DOHH2 (cell line): Measurements from ENCODE around the gene CPLX1.
A peak's percentile ranks its signal among the peaks of the same experiment; 100 is the strongest.

Experiments used
- H3F3A ChIP-seq: fragments of 200-600 bp; sonication (generic), shearing (Covaris generic); 2 replicates; pipeline ENCODE4 v1.6.0; 2016; ENCODE audit warnings: antibody characterized with exemption, mild to moderate bottlenecking; ENCODE audit not compliant: control insufficient read depth, insufficient read depth
- H3K27ac ChIP-seq: fragments of 200-600 bp; sonication (generic); 2 replicates; pipeline ENCODE4 v1.5.1; 2014; ENCODE audit warnings: low read depth, mild to moderate bottlenecking, low read length, moderate library complexity
- H3K27me3 ChIP-seq: fragments of 200-600 bp; sonication (generic); 2 replicates; pipeline ENCODE4 v1.6.1; 2014; ENCODE audit warnings: mild to moderate bottlenecking, low read length, mixed read lengths; ENCODE audit not compliant: control insufficient read depth
- H3K36me3 ChIP-seq: fragments of 200-600 bp; sonication (generic); 2 replicates; pipeline ENCODE4 v1.6.1; 2014; ENCODE audit warnings: mild to moderate bottlenecking, low read length, moderate library complexity, mixed read lengths; ENCODE audit not compliant: control insufficient read depth
- H3K4me1 ChIP-seq: fragments of 200-600 bp; sonication (generic); 2 replicates; pipeline ENCODE4 v1.6.1; 2014; ENCODE audit warnings: mild to moderate bottlenecking, low read length, mixed read lengths; ENCODE audit not compliant: control insufficient read depth
- H3K4me2 ChIP-seq: fragments of 200-600 bp; sonication (generic); 2 replicates; pipeline ENCODE4 v1.6.0; 2014; ENCODE audit warnings: mild to moderate bottlenecking, low read length, moderate library complexity
- H3K4me3 ChIP-seq: fragments of 200-600 bp; sonication (generic); 2 replicates; pipeline ENCODE4 v1.5.1; 2014; ENCODE audit warnings: mild to moderate bottlenecking, low read length, mixed read lengths
- H3K79me2 ChIP-seq: fragments of 200-600 bp; sonication (generic); 2 replicates; pipeline ENCODE4 v1.6.1; 2014; ENCODE audit warnings: mild to moderate bottlenecking, low read length, mixed read lengths; ENCODE audit not compliant: control insufficient read depth
- H3K9me2 ChIP-seq: fragments of 200-600 bp; sonication (generic); replicated peaks from 2 replicates; pipeline ENCODE4 v1.6.1; 2014; ENCODE audit warnings: mild to moderate bottlenecking, low read length, mixed read lengths; ENCODE audit not compliant: control insufficient read depth
- H3K9me3 ChIP-seq: fragments of 200-600 bp; sonication (generic); 2 replicates; pipeline ENCODE4 v1.6.1; 2014; ENCODE audit warnings: antibody characterized with exemption, low read length, mixed read lengths; ENCODE audit not compliant: control insufficient read depth, insufficient read depth
- H4K20me1 ChIP-seq: fragments of 200-600 bp; sonication (generic); 2 replicates; pipeline ENCODE4 v1.6.0; 2014; ENCODE audit warnings: low read depth, mild to moderate bottlenecking, antibody characterized with exemption, low read length, moderate library complexity; ENCODE audit not compliant: control insufficient read depth, insufficient read depth
- EZH2phosphoT487 ChIP-seq: fragments of 200-600 bp; sonication (generic); IDR thresholded peaks from 2 replicates; pipeline ENCODE4 v1.6.1; 2017; ENCODE audit warnings: borderline replicate concordance, mild to moderate bottlenecking, antibody characterized with exemption, low read length, moderate library complexity, mixed read lengths
- TF ChIP-seq, protein P1 (sequence below): fragments of 200-600 bp; sonication (generic); IDR thresholded peaks from one replicate; pipeline ENCODE4 v1.5.1; 2014; ENCODE audit warnings: antibody characterized with exemption, mild to moderate bottlenecking, low read depth, low read length; ENCODE audit not compliant: poor library complexity, severe bottlenecking

The CPLX1 gene

GRCh38 chr4:793941-794621 is 31.8 kb downstream of the CPLX1 start:
- Histone ChIP-seq H3K9me3 (no peaks in the 10 kb centered on the region), H3K9me2 (no peaks in the 10 kb centered on the region), H3K4me3 (peak overlapping the region; percentile 76), H4K20me1 (no peaks in the 10 kb centered on the region), H3F3A (peaks cover 38% of the 10 kb centered on the region), H3K79me2 (0 out of 2 replicates have a peak, but pooled peaks cover 2% of the 10 kb centered on the region), H3K36me3 (no peaks in the 10 kb centered on the region), H3K27ac (peak overlapping the region; percentile 97), H3K4me2 (peak overlapping the region; percentile 96), H3K4me1 (peaks cover 78% of the 10 kb centered on the region), H3K27me3 (no peaks in the 10 kb centered on the region)
- TF ChIP-seq, protein P1, sequence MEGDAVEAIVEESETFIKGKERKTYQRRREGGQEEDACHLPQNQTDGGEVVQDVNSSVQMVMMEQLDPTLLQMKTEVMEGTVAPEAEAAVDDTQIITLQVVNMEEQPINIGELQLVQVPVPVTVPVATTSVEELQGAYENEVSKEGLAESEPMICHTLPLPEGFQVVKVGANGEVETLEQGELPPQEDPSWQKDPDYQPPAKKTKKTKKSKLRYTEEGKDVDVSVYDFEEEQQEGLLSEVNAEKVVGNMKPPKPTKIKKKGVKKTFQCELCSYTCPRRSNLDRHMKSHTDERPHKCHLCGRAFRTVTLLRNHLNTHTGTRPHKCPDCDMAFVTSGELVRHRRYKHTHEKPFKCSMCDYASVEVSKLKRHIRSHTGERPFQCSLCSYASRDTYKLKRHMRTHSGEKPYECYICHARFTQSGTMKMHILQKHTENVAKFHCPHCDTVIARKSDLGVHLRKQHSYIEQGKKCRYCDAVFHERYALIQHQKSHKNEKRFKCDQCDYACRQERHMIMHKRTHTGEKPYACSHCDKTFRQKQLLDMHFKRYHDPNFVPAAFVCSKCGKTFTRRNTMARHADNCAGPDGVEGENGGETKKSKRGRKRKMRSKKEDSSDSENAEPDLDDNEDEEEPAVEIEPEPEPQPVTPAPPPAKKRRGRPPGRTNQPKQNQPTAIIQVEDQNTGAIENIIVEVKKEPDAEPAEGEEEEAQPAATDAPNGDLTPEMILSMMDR, result no peak
- no peak for TF ChIP-seq EZH2phosphoT487

- 0 out of 2 replicates have a peak, but pooled peaks cover 2% of the 10 kb centered on the region for H3K79me2 ChIP-seq
- no peaks in the 10 kb centered on the region for H3K27me3 ChIP-seq
- peaks cover 31% of the 10 kb centered on the region for H3F3A ChIP-seq
- peaks cover 70% of the 10 kb centered on the region for H3K4me1 ChIP-seq
- H3K27ac ChIP-seq, result peak overlapping the region; percentile 97
- H3K9me2 ChIP-seq, result no peaks in the 10 kb centered on the region
- H3K9me3 ChIP-seq, result no peaks in the 10 kb centered on the region
- no peaks in the 10 kb centered on the region for H4K20me1 ChIP-seq
- no peaks in the 10 kb centered on the region for H3K36me3 ChIP-seq
- TF ChIP-seq EZH2phosphoT487, result no peak
- TF ChIP-seq, protein P1, result no peak
- H3K4me3 ChIP-seq, result peak overlapping the region; percentile 76
- H3K4me2 ChIP-seq, result peak overlapping the region; percentile 96
Measured at GRCh38 chr4:793093-793861, 32.7 kb downstream of the CPLX1 start.

GRCh38 chr4:792626-793092 is 33.3 kb downstream of the CPLX1 start:
- Histone ChIP-seq H3K9me2 (no peaks in the 10 kb centered on the region), H3K9me3 (no peaks in the 10 kb centered on the region), H3K79me2 (0 out of 2 replicates have a peak, but pooled peaks cover 2% of the 10 kb centered on the region), H3K4me1 (peaks cover 63% of the 10 kb centered on the region), H3K36me3 (no peaks in the 10 kb centered on the region), H4K20me1 (no peaks in the 10 kb centered on the region), H3K4me2 (peak overlapping the region; percentile 96), H3K27me3 (no peaks in the 10 kb centered on the region), H3K27ac (peak overlapping the region; percentile 97), H3F3A (peaks cover 30% of the 10 kb centered on the region), H3K4me3 (peak overlapping the region; percentile 76)
- TF ChIP-seq, protein P1, result peak; percentile 50
- no peak for TF ChIP-seq EZH2phosphoT487
